ENCODE measurements around the gene CMKLR1. TPM values are rescaled to one million over a fixed set of nuclear protein-coding genes. Genes with fewer than 3 reads are reported as not detected.

Gene CMKLR1
- total and polyA plus RNA-seq, 5 experiments from 2014 or later: 0.27 to 3.0 (median 0.83) TPM; not detected in 2

GRCh38 chr12:108357834-108358579 is 18.9 kb upstream of the CMKLR1 start:
- Mint-ChIP-seq H3K27ac (no peak overlapping the region), H3K4me1 (peaks cover 0 to 3% (median 0%) of the 10 kb centered on the region in 4 donors), H3K4me3 (no peak overlapping the region), H3K36me3 (no peaks in the 10 kb centered on the region), H3K9me3 (peaks cover 0 to 8% (median 0%) of the 10 kb centered on the region in 9 donors), H3K27me3 (peaks cover 6 to 25% (median 12%) of the 10 kb centered on the region in 5 donors)
- ATAC-seq (no peak), DNase-seq (no peak)
- POLR2A ChIA-PET: no interaction called here

- POLR2A ChIA-PET: no interaction called here
- Mint-ChIP-seq H3K27me3 (peaks cover 6 to 30% (median 12%) of the 10 kb centered on the region in 5 donors), H3K4me1 (no peaks in the 10 kb centered on the region), H3K27ac (no peak overlapping the region), H3K9me3 (peaks cover 0 to 8% (median 0%) of the 10 kb centered on the region in 9 donors), H3K4me3 (no peak overlapping the region), H3K36me3 (no peaks in the 10 kb centered on the region)
- ATAC-seq: no peak
- no peak for DNase-seq
Measured at GRCh38 chr12:108356835-108357806, 18.0 kb upstream of the CMKLR1 start.

GRCh38 chr12:108355069-108355468 is 16.0 kb upstream of the CMKLR1 start:
- H3K27ac Mint-ChIP-seq: no peak overlapping the region
- H3K4me3 Mint-ChIP-seq: no peak overlapping the region
- peaks cover 0 to 8% (median 0%) of the 10 kb centered on the region in 9 donors for H3K9me3 Mint-ChIP-seq
- no peak for ATAC-seq
- no peak for DNase-seq
- no peaks in the 10 kb centered on the region for H3K36me3 Mint-ChIP-seq
- POLR2A ChIA-PET: no interaction called here
- H3K4me1 Mint-ChIP-seq: no peaks in the 10 kb centered on the region
- H3K27me3 Mint-ChIP-seq: peaks cover 6 to 40% (median 10%) of the 10 kb centered on the region in 5 donors

GRCh38 chr12:108352591-108352990 is 13.5 kb upstream of the CMKLR1 start:
- no peaks in the 10 kb centered on the region for H3K4me1 Mint-ChIP-seq
- H3K9me3 Mint-ChIP-seq: peaks cover 0 to 10% (median 0%) of the 10 kb centered on the region in 9 donors
- no peaks in the 10 kb centered on the region for H3K36me3 Mint-ChIP-seq
- peaks cover 0 to 28% (median 7%) of the 10 kb centered on the region in 5 donors for H3K27me3 Mint-ChIP-seq
- POLR2A ChIA-PET: no interaction called here
- H3K4me3 Mint-ChIP-seq: no peak overlapping the region
- ATAC-seq: no peak
- no peak for DNase-seq
- no peak overlapping the region for H3K27ac Mint-ChIP-seq

GRCh38 chr12:108350511-108350910 is 11.4 kb upstream of the CMKLR1 start:
- Mint-ChIP-seq H3K27ac (no peak overlapping the region), H3K36me3 (no peaks in the 10 kb centered on the region), H3K9me3 (peaks cover 0 to 10% (median 0%) of the 10 kb centered on the region in 9 donors), H3K4me3 (no peak overlapping the region), H3K4me1 (no peaks in the 10 kb centered on the region), H3K27me3 (peaks cover 2 to 30% (median 7%) of the 10 kb centered on the region in 5 donors)
- POLR2A ChIA-PET: no interaction called here
- ATAC-seq (no peak), DNase-seq (no peak)

- H3K4me1 Mint-ChIP-seq: no peaks in the 10 kb centered on the region
- H3K36me3 Mint-ChIP-seq: no peaks in the 10 kb centered on the region
- DNase-seq (no peak), ATAC-seq (no peak)
- POLR2A ChIA-PET: no interaction called here
- peaks cover 1 to 24% (median 9%) of the 10 kb centered on the region in 5 donors for H3K27me3 Mint-ChIP-seq
- peaks cover 0 to 10% (median 2%) of the 10 kb centered on the region in 9 donors for H3K9me3 Mint-ChIP-seq
- no peak overlapping the region for H3K27ac Mint-ChIP-seq
- no peak overlapping the region for H3K4me3 Mint-ChIP-seq
Measured at GRCh38 chr12:108349278-108349688, 10.2 kb upstream of the CMKLR1 start.

GRCh38 chr12:108348842-108349241 is 9.7 kb upstream of the CMKLR1 start:
- Mint-ChIP-seq H3K27me3 (peaks cover 1 to 24% (median 6%) of the 10 kb centered on the region in 5 donors), H3K9me3 (peaks cover 0 to 10% (median 0%) of the 10 kb centered on the region in 9 donors), H3K4me1 (no peaks in the 10 kb centered on the region), H3K36me3 (no peaks in the 10 kb centered on the region), H3K27ac (no peak overlapping the region), H3K4me3 (peak overlapping the region in 1 of 10 donors; percentile 8)
- ATAC-seq (no peak), DNase-seq (no peak)
- POLR2A ChIA-PET: no interaction called here

GRCh38 chr12:108346727-108347710 is 7.9 kb upstream of the CMKLR1 start:
- Mint-ChIP-seq H3K36me3 (no peaks in the 10 kb centered on the region), H3K27me3 (peaks cover 1 to 27% (median 5%) of the 10 kb centered on the region in 5 donors), H3K4me1 (no peaks in the 10 kb centered on the region), H3K9me3 (peaks cover 0 to 10% (median 0%) of the 10 kb centered on the region in 9 donors), H3K4me3 (no peak overlapping the region), H3K27ac (no peak overlapping the region)
- POLR2A ChIA-PET: no interaction called here
- ATAC-seq: no peak
- DNase-seq: no peak

GRCh38 chr12:108345716-108346633 is 6.9 kb upstream of the CMKLR1 start:
- Mint-ChIP-seq H3K9me3 (peaks cover 0 to 10% (median 0%) of the 10 kb centered on the region in 9 donors), H3K36me3 (no peaks in the 10 kb centered on the region), H3K4me3 (no peak overlapping the region), H3K27me3 (peaks cover 1 to 18% (median 6%) of the 10 kb centered on the region in 5 donors), H3K4me1 (no peaks in the 10 kb centered on the region), H3K27ac (no peak overlapping the region)
- DNase-seq: no peak
- POLR2A ChIA-PET: no interaction called here
- ATAC-seq: no peak

- Mint-ChIP-seq H3K27me3 (peaks cover 7 to 43% (median 15%) of the 10 kb centered on the region in 5 donors), H3K9me3 (peaks cover 0 to 3% (median 0%) of the 10 kb centered on the region in 9 donors), H3K4me1 (peaks cover 0 to 10% (median 5%) of the 10 kb centered on the region in 4 donors), H3K4me3 (no peak overlapping the region), H3K36me3 (no peaks in the 10 kb centered on the region), H3K27ac (no peak overlapping the region)
- DNase-seq (no peak), ATAC-seq (no peak)
- POLR2A ChIA-PET: no interaction called here
Measured at GRCh38 chr12:108342985-108343384, 3.9 kb upstream of the CMKLR1 start.

Data from naive thymus-derived CD8-positive, alpha-beta T cell (primary cell).